Coronary artery (tissue), 2 donors: ENCODE results near the gene ADAMTS18.

Source experiments
- DNase-seq: peaks from one replicate; pipeline ENCODE4 v3.0.0-alpha.2; 2017; ENCODE audit warnings: low spot score
- H3K27ac ChIP-seq, 2 donors: fragments of 200-600 bp; sonication (generic); one replicate each; pipeline ENCODE4 v1.5.1; 2016 to 2019
- H3K4me3 ChIP-seq: fragments of 200-600 bp; sonication (generic); 2 replicates; pipeline ENCODE4 v1.5.1; 2016; ENCODE audit warnings: mild to moderate bottlenecking, moderate library complexity
- TF ChIP-seq, protein P1 (sequence below): fragments of 200-600 bp; sonication (generic); IDR thresholded peaks from one replicate; pipeline ENCODE4 v1.5.1; 2019; ENCODE audit warnings: antibody characterized with exemption

Gene ADAMTS18

DNA sequence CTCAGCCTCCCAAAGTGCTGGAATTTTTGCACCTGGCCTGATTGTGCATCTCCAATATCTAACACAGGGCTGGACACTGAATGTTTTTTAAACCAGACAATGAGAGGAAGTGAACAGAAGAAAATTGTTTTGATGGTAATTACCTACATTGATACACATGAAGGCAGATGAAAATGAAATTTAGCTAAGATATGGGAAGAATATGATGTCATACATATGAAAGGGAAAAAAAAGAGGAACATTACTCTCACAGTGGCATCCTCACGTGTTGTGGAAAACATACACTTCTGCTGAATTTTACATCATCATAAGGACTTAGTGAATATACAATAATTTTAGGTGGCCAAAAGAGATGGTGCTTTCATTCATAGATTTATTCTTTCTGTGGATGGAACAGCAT lies 124.0 kb downstream of the ADAMTS18 start:
- DNase-seq: no peak
- no peak overlapping the region for H3K27ac ChIP-seq
- no peak overlapping the region for H3K4me3 ChIP-seq
- TF ChIP-seq, protein P1, sequence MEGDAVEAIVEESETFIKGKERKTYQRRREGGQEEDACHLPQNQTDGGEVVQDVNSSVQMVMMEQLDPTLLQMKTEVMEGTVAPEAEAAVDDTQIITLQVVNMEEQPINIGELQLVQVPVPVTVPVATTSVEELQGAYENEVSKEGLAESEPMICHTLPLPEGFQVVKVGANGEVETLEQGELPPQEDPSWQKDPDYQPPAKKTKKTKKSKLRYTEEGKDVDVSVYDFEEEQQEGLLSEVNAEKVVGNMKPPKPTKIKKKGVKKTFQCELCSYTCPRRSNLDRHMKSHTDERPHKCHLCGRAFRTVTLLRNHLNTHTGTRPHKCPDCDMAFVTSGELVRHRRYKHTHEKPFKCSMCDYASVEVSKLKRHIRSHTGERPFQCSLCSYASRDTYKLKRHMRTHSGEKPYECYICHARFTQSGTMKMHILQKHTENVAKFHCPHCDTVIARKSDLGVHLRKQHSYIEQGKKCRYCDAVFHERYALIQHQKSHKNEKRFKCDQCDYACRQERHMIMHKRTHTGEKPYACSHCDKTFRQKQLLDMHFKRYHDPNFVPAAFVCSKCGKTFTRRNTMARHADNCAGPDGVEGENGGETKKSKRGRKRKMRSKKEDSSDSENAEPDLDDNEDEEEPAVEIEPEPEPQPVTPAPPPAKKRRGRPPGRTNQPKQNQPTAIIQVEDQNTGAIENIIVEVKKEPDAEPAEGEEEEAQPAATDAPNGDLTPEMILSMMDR: no peak

DNA sequence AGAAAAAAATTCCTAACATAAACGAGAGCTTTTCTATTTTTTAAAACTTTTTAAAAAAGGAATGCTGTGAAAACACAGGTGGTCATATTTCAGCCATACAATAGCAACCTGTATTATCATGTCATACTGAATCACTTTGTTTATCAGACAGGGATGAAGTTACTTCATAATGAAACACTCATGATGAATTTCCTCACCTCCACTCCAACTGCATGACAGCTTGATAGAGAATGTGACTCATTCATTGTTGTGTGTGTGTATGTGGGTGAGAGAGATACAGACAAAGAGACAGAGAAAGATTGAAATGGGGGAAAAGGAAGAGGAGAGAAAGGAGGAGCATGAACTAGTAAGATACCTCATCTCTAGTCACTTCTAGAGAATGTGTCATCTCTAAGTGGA lies 126.7 kb downstream of the ADAMTS18 start:
- H3K4me3 ChIP-seq: no peak overlapping the region
- H3K27ac ChIP-seq: no peak overlapping the region
- TF ChIP-seq, protein P1: no peak
- no peak for DNase-seq

DNA sequence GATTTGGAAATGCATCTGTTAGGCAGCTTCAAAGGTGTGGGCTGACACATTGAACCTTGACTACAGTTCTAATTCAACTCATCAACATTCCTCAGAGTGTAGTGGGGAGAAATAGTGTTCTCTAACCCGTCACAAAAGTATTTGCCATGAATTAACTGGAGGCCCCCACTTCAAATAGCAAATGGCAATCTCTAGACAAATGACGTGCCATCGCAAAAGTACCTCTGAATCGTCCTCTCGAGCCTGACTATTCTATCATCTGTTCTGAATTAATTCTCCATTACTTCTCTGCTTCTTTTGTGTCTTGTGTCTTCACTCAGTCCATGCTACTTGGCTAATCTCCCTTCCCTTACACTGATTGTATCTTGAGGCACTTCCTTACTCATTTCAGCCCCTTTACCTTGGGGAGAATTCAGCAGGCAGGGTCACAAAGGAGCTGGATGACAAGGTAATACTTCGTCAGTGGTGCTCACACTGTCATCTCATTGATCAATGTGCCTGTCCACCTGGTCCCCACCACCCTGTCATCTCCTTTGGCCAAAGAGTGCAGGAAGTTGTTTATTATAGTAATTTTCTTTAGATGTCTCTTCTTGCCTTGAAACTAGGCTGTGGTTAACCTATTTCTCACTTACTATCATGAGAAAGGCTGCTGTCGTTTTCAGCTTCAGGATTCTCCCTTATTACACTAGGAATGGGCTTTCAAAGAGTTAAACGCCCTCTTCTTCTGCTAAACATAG lies 127.2 kb downstream of the ADAMTS18 start:
- Histone ChIP-seq H3K27ac (no peak overlapping the region), H3K4me3 (no peak overlapping the region)
- no peak for DNase-seq
- TF ChIP-seq, protein P1: no peak

DNA sequence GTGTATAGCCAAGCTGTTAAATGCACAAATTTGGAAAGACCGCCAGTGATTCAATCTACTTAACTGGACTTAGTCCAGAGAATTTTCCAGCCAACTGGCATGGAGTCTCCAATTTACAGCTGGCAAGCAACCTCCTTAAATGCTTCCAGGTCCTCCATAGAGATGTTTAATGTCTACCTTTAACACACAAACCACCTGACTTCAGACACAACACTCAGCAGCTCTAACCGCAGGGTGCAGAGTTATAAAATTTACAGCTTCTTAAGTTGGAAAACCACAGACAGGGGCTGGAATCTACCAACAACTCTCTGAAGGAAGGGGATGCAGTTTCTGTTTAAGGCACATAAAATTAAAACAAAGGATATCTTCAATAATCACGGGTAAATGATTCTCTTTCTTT lies 128.8 kb downstream of the ADAMTS18 start:
- no peak overlapping the region for H3K4me3 ChIP-seq
- no peak for DNase-seq
- TF ChIP-seq, protein P1: no peak
- H3K27ac ChIP-seq: no peak overlapping the region

DNA sequence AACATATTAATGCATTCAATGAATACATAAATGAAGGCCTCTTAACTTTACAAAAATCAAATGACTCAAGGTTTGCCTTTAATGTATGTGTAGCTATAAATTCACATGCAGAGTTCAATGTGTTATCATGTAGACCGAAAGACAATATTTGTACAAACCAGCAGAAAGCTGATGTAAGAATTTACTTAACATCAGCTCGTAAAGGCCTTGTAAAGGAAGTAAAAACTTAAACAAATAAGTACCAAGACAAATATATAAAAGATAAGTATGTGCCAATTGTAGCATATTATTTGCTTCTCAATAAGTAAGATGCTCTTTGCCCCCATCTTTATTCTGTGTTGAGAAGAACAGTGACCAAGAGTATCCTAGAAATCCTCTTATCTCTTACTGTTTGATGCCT lies 130.0 kb downstream of the ADAMTS18 start:
- Histone ChIP-seq H3K27ac (no peak overlapping the region), H3K4me3 (no peak overlapping the region)
- DNase-seq: no peak
- TF ChIP-seq, protein P1: no peak

DNA sequence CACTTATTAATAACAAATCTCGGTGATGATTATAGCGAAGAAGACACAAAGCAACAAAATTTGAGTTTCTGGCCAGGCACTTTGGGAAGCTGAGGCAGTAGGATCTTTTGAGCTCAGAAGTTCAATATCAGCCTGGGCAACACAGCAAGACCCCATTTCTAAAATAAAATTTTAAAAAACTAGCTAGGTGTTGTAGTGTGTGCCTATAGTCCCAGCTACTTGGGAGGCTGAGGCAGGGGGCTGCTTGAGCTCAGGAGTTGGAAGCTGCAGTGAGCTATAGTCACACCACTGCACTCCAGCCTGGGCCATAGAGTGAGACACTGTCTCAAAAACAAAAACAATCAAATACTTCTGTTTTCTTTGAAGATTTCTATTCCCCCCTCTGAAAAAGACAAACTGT lies 130.7 kb downstream of the ADAMTS18 start:
- TF ChIP-seq, protein P1: no peak
- Histone ChIP-seq H3K27ac (no peak overlapping the region), H3K4me3 (no peak overlapping the region)
- no peak for DNase-seq

DNA sequence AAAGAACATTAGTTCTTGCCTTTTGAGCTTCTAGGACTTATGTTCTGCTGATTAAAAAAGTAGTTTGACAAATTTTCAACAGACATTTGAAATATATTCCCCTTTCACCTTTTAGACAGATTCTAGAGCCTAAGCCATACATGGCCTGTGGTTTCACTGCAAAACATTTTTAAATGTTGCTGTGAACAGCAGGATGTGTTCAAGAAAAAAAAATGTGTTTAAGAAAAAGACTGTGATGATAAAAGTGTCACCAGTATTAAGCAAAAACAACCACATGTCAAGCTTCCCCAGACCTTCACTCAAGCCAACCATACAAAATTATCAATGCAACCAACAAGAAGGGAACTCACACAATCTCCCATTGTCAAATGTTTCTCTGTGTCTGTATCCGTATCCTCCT lies 132.2 kb downstream of the ADAMTS18 start:
- Histone ChIP-seq H3K27ac (no peak overlapping the region), H3K4me3 (no peak overlapping the region)
- no peak for DNase-seq
- TF ChIP-seq, protein P1: no peak
